ENCODE measurements around the gene CLMN.
A peak's percentile ranks its signal among the peaks of the same experiment; 100 is the strongest.

Gene CLMN

GRCh38 chr14:95321693-95322455 lies 2.2 kb upstream of the CLMN start:
- DNase-seq (ENCODE audit: low read depth) = no peak

DNA sequence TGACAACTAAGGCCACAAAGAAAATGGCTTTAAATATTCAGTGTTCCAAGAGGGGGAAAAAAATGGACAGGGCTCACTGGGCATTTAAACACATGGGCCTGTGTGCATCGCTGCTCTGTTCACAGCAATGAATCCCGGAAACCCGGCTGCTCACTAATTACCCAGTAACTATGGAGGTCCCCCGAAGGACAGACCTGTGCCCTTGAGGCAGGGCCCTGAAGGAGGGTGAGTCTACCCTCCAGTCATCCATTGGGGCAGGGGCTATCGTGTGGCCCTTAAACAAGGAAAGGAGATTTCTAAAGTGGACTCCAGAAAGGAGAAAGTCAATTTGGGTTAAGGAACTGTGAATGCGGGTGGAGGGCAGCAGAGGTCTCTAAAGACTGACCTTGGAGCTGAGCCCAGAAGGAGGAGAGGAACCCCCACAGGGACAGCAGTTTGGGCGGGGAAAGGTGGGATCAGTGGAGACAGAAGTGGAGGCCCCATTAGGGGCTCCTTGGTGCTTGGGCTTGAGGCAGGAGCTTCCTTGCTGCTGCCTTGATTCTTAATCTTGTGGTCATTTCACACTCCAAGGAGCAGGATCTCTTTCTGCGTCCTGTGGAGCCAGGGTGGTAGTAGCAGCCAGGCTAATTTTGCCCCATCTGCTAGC lies 1.4 kb upstream of the CLMN start:
- DNase-seq (ENCODE audit: low read depth) = no peak

GRCh38 chr14:95320078-95320895 lies 579 bp upstream of the CLMN start:
- DNase-seq (ENCODE audit: low read depth) = no peak

- no peak for DNase-seq (ENCODE audit: low read depth)
Observed at GRCh38 chr14:95318399-95319311, 1.1 kb downstream of the CLMN start.

- DNase-seq (ENCODE audit: low read depth) = no peak
Observed at GRCh38 chr14:95317817-95318343, 1.8 kb downstream of the CLMN start.

- no peak for DNase-seq (ENCODE audit: low read depth)
Observed at GRCh38 chr14:95316821-95317220, 2.9 kb downstream of the CLMN start.

DNA sequence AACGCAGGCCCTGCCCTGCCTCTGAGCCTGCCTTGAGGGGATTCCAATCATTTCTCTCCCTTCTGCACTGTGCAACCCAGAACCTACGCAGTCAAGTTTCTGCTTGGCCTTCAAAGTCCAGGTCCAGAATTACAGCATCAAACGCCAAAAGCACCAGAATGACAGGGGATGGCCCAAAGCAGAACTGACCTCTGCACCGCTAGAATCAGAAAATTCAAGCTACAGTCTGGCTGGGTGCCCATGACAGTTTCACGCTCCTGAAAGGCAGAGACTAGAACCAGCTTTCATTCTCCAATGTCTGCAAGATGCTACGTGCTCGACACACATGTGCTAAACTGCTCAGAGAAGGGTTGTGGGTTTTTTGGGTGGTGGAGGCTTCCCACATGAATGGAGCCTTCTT lies 4.1 kb downstream of the CLMN start:
- no peak for DNase-seq (ENCODE audit: low read depth)

DNA sequence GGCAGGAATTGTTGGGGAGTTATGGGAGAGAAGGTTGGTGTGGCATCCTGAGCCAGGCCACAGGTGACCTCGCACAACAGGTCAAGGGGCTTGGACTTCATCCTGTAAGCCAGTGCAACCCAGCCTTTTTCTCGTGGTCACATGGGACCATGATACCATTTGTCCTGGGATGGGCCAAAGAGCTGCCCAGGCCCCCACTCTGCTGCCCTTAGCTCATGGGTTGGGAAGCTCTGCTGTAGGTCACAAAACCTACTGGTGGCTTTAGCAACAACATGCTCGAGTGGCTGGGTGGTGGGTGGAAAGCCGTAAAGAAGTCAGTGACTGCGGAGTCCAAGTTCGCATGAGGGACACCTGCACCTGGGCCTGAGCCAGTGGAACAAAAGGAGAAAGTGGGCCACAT lies 4.6 kb downstream of the CLMN start:
- no peak for DNase-seq (ENCODE audit: low read depth)

- DNase-seq (ENCODE audit: low read depth) = no peak
Observed at GRCh38 chr14:95314609-95315008, 5.1 kb downstream of the CLMN start.

DNA sequence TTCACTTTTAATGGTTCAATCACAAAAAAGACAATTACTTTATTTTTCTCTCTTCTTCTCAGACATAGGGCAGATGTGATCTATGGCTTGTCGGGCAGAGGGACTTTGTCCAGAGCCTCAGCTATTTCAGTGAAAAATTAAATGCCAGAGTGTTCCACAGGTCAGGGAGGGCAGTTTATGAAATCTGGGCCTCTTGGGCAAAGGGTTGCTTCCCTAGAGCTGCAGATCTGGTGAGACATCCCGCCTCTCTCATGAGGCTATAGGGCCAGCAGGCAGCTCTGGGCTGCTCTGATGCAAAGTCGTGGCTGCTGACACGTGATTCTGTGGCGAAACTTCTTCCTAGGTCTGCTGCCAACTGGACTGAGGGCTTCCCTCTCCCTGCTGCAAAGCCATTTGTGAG lies 6.0 kb downstream of the CLMN start:
- peak; percentile 50 for DNase-seq (ENCODE audit: low read depth)

GRCh38 chr14:95313190-95313589 lies 6.5 kb downstream of the CLMN start:
- DNase-seq (ENCODE audit: low read depth) = no peak

DNA sequence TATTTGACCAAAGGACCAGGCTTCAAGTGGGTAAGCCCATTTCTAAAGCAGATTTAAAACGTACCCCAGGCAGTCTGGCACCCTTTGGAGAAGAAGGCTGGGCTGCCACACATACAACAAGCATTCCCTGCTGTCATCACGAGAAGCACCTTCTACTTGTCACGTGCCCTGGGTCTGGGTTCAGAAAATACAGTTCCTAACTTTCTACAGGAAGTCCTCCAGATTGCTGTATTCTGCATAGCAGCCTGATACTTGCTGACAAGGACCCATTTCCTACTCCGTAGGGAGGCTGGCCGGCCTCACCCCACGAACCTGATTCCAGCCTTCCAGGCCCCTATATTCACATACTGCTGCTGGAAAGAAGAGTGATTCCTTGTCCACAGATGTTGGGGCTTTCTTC lies 7.4 kb downstream of the CLMN start:
- no peak for DNase-seq (ENCODE audit: low read depth)

DNA sequence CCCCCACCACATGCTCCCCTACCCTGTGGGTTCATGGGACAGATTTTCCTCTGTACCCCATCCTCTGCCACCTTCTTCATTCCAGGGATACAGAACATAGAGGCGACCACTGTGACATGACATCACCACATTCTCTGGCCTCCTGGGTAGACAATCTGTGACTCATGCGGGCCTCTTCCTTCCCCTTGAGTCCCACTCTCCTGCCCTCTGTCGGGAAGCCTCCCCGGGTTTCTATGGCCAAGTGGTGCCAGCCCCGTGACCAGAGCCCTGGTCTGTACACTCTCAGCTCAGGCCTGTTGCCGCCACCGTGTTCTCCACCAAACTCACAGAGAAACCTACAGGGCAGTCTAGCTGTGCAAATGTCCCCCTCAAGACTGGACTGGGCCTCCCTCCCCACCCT lies 8.0 kb downstream of the CLMN start:
- DNase-seq (ENCODE audit: low read depth) = no peak

DNA sequence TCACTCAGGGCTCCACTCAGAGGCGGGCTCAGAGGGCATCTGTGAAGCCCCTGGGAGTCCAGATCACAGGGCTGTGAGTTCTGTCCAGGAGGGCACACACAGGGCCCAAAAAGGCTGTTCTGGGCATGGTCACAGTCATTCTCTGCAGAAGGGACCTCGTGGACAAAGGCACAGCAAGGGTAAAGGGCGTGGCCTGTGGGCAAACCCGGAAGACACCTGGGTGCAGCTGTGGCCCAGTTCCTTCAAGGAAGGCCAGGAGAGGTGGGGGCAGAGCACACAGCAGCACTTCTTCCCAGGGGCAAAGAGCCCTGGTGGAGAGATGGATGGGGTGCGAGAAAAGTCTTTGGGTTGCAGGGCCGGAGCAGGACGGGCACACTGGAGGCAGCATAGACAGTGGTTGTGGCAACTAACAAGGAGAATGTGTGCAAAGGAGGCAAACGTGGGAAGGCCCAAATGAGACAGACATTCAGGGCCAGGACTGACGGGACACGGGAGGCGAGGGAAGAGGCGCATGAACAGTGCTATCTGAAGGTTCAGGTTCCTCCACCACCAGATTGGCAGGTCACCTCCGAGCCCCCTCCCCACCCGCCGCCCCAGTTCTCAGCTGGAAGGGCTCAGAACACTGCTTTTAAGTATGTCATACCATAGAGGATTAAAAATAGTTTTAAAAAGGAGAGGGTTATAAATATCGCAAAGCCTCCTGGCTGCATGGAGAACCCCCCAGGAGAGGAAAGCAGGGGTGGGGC lies 8.9 kb downstream of the CLMN start:
- DNase-seq (ENCODE audit: low read depth) = no peak

GRCh38 chr14:95309261-95310051 lies 10.3 kb downstream of the CLMN start:
- DNase-seq (ENCODE audit: low read depth) = no peak

DNA sequence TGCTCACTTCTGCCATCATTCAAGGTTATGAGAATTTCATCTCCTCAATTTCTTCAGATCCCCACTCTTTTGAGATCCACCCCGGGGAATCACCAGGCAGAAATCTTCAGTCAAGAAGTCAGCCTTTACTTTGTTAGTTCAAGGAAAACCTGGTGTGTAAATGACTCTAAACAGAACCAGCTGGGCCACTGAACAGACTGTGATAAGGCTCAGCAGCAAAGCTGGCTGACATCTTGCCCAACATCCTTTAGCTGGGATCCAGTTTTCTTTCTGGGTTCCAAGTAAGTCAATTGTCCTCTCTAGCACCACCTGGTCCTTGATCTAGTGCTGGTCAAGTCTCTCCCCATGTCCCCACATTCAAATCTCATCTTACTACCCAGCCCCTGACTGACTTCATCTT lies 11.6 kb downstream of the CLMN start:
- no peak for DNase-seq (ENCODE audit: low read depth)

- DNase-seq (ENCODE audit: low read depth) = no peak
Observed at GRCh38 chr14:95307402-95308041, 12.2 kb downstream of the CLMN start.

- no peak for DNase-seq (ENCODE audit: low read depth)
Observed at GRCh38 chr14:95305940-95306339, 13.8 kb downstream of the CLMN start.

GRCh38 chr14:95305145-95305544 lies 14.6 kb downstream of the CLMN start:
- no peak for DNase-seq (ENCODE audit: low read depth)

- DNase-seq (ENCODE audit: low read depth) = no peak
Observed at GRCh38 chr14:95304342-95304741, 15.4 kb downstream of the CLMN start.

All from HS-5 (cell line).